Amniotic stem cell (primary cell): ENCODE results near the gene MYO3B.

ENCODE experiments used
- DNase-seq: peaks from one replicate; lab custom pipeline; 2025; lab: John Stamatoyannopoulos, UW

MYO3B gene

GRCh38 chr2:170238776-170239175 is 60.8 kb downstream of the MYO3B start:
- DNase-seq = no peak

- DNase-seq = no peak
Observed at GRCh38 chr2:170240629-170241028, 62.7 kb downstream of the MYO3B start.

- DNase-seq = no peak
Observed at GRCh38 chr2:170241756-170242155, 63.8 kb downstream of the MYO3B start.

GRCh38 chr2:170243118-170243837 is 65.3 kb downstream of the MYO3B start:
- DNase-seq = no peak

- no peak for DNase-seq
Observed at GRCh38 chr2:170243898-170244297, 66.0 kb downstream of the MYO3B start.

GRCh38 chr2:170244555-170244954 is 66.6 kb downstream of the MYO3B start:
- no peak for DNase-seq

- DNase-seq = no peak
Observed at GRCh38 chr2:170245312-170245711, 67.4 kb downstream of the MYO3B start.

- DNase-seq = no peak
Observed at GRCh38 chr2:170247333-170247732, 69.4 kb downstream of the MYO3B start.

GRCh38 chr2:170247882-170248393 is 70.0 kb downstream of the MYO3B start:
- no peak for DNase-seq

- DNase-seq = no peak
Observed at GRCh38 chr2:170248574-170249393, 70.8 kb downstream of the MYO3B start.

- no peak for DNase-seq
Observed at GRCh38 chr2:170249761-170250160, 71.8 kb downstream of the MYO3B start.

GRCh38 chr2:170250584-170250983 is 72.6 kb downstream of the MYO3B start:
- no peak for DNase-seq

GRCh38 chr2:170252414-170252813 is 74.5 kb downstream of the MYO3B start:
- no peak for DNase-seq

- DNase-seq = no peak
Observed at GRCh38 chr2:170253721-170254230, 75.8 kb downstream of the MYO3B start.

- DNase-seq = no peak
Observed at GRCh38 chr2:170254293-170254732, 76.4 kb downstream of the MYO3B start.

GRCh38 chr2:170255137-170255536 is 77.2 kb downstream of the MYO3B start:
- no peak for DNase-seq

- DNase-seq = no peak
Observed at GRCh38 chr2:170255971-170256370, 78.0 kb downstream of the MYO3B start.

- DNase-seq = no peak
Observed at GRCh38 chr2:170258382-170258781, 80.4 kb downstream of the MYO3B start.

- no peak for DNase-seq
Observed at GRCh38 chr2:170260188-170260587, 82.2 kb downstream of the MYO3B start.

GRCh38 chr2:170261566-170261965 is 83.6 kb downstream of the MYO3B start:
- no peak for DNase-seq

- no peak for DNase-seq
Observed at GRCh38 chr2:170262343-170262742, 84.4 kb downstream of the MYO3B start.

GRCh38 chr2:170262806-170263205 is 84.9 kb downstream of the MYO3B start:
- DNase-seq = no peak
